Uterus (tissue), 2 donors: ENCODE measurements around the gene MXD4.

Experiments used
- POLR2A ChIP-seq, 2 donors: fragments of 450-650 bp; IDR thresholded peaks; one replicate each; pipeline ENCODE4 v1.6.1; 2016; ENCODE audit warnings: antibody characterized with exemption in 2 of 2, mild to moderate bottlenecking in 1 of 2, moderate library complexity in 1 of 2
- TF ChIP-seq, protein P1 (sequence below), 4 experiments: fragments of 200-600 bp in 2 of 4; fragments of 450-650 bp in 2 of 4; sonication (generic) in 2 of 4; IDR thresholded peaks; one replicate each; pipeline ENCODE4 v1.5.1; 2016 to 2019; ENCODE audit warnings: antibody characterized with exemption in 4 of 4, mild to moderate bottlenecking in 2 of 4, moderate library complexity in 1 of 4

DNA sequence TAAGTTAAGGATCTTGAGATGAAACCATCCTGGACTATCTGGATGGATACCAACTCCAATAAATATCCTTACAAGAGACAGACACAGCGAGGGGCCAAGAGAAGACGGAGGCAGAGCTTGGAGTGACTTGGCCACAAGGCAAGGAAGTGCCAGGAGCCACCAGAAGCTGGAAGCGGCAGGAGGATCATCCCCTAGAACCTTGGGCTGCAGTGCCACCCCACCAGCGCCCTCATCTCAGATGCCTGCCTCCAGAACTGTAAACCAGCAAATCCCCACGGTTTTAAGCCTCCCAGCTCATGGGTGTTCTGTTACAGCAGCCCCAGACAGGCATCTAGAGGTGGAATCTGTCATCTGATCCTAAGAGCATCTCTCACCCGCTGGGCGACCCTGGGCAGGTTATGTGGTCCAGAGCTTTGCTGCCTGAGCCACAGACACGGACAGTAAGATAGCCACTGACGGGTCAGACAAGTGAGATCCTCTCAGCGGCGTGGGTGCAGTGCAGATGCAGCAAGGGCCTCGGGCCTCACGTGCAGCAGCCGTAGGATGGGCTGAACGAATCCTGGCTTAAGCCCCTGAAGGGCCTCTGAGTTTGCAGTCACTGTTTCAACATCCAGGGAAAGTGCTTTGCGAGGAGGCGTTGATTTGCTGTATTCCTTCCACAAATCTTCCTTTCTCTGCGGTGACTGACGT, 25.1 kb upstream of the MXD4 start:
- TF ChIP-seq, protein P1, sequence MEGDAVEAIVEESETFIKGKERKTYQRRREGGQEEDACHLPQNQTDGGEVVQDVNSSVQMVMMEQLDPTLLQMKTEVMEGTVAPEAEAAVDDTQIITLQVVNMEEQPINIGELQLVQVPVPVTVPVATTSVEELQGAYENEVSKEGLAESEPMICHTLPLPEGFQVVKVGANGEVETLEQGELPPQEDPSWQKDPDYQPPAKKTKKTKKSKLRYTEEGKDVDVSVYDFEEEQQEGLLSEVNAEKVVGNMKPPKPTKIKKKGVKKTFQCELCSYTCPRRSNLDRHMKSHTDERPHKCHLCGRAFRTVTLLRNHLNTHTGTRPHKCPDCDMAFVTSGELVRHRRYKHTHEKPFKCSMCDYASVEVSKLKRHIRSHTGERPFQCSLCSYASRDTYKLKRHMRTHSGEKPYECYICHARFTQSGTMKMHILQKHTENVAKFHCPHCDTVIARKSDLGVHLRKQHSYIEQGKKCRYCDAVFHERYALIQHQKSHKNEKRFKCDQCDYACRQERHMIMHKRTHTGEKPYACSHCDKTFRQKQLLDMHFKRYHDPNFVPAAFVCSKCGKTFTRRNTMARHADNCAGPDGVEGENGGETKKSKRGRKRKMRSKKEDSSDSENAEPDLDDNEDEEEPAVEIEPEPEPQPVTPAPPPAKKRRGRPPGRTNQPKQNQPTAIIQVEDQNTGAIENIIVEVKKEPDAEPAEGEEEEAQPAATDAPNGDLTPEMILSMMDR (IDR thresholded peaks at IDR 0.05), result no peak
- no peak for TF ChIP-seq POLR2A (IDR thresholded peaks at IDR 0.05)
